OCI-LY1 (cell line): ENCODE measurements around the gene KIF18A.

Experiments used
- H2AFZ ChIP-seq: fragments of 200-600 bp; sonication (generic), shearing (Covaris generic); 2 replicates; pipeline ENCODE4 v1.6.0; 2014; ENCODE audit warnings: antibody characterized with exemption, mild to moderate bottlenecking, low read length
- H3F3A ChIP-seq: fragments of 200-600 bp; sonication (generic), shearing (Covaris generic); 2 replicates; pipeline ENCODE4 v1.6.0; 2014; ENCODE audit warnings: mild to moderate bottlenecking, antibody characterized with exemption, low read length, moderate library complexity; ENCODE audit not compliant: insufficient read depth
- H3K27ac ChIP-seq: fragments of 200-600 bp; sonication (generic); 2 replicates; pipeline ENCODE4 v1.5.1; 2014; ENCODE audit warnings: low read length, mixed run types, mild to moderate bottlenecking, low read depth; ENCODE audit not compliant: poor library complexity, severe bottlenecking
- H3K27me3 ChIP-seq: fragments of 200-600 bp; sonication (generic); 2 replicates; pipeline ENCODE4 v1.6.0; 2014; ENCODE audit warnings: antibody characterized with exemption, mild to moderate bottlenecking, low read length, moderate library complexity; ENCODE audit not compliant: insufficient read depth
- H3K36me3 ChIP-seq: fragments of 200-600 bp; sonication (generic); 2 replicates; pipeline ENCODE4 v1.6.1; 2014; ENCODE audit warnings: mild to moderate bottlenecking, antibody characterized with exemption, low read length, moderate library complexity, mixed read lengths; ENCODE audit not compliant: insufficient read depth
- H3K4me1 ChIP-seq: fragments of 200-600 bp; sonication (generic); 2 replicates; pipeline ENCODE4 v1.5.1; 2014; ENCODE audit warnings: mild to moderate bottlenecking, low read length, moderate library complexity; ENCODE audit not compliant: insufficient read depth, severe bottlenecking
- H3K4me2 ChIP-seq: fragments of 200-600 bp; sonication (generic), shearing (Covaris generic); 2 replicates; pipeline ENCODE4 v1.6.1; 2014; ENCODE audit warnings: low read length
- H3K4me3 ChIP-seq: fragments of 200-600 bp; sonication (generic); 2 replicates; pipeline ENCODE4 v1.5.1; 2014; ENCODE audit warnings: low read length, low read depth, mild to moderate bottlenecking, mixed read lengths; ENCODE audit not compliant: poor library complexity, severe bottlenecking
- H3K79me2 ChIP-seq: fragments of 200-600 bp; shearing (Covaris generic); 2 replicates; pipeline ENCODE4 v1.6.1; 2016; ENCODE audit warnings: mixed run types, low read length, mixed read lengths; ENCODE audit not compliant: insufficient read depth
- H3K9ac ChIP-seq: fragments of 200-600 bp; sonication (generic), shearing (Covaris generic); 2 replicates; pipeline ENCODE4 v1.6.1; 2014; ENCODE audit warnings: mild to moderate bottlenecking, low read length, mixed read lengths
- H3K9me2 ChIP-seq: fragments of 200-600 bp; sonication (generic), shearing (Covaris generic); 2 replicates; pipeline ENCODE4 v1.6.1; 2014; ENCODE audit warnings: low read depth, mild to moderate bottlenecking, low read length, mixed read lengths
- H3K9me3 ChIP-seq: fragments of 200-600 bp; shearing (Covaris generic); 2 replicates; pipeline ENCODE4 v1.6.1; 2014; ENCODE audit warnings: low read length, mixed read lengths
- H4K20me1 ChIP-seq: fragments of 200-600 bp; sonication (generic), shearing (Covaris generic); 2 replicates; pipeline ENCODE4 v1.6.0; 2016; ENCODE audit warnings: mild to moderate bottlenecking, low read length; ENCODE audit not compliant: insufficient read depth
- CTCF ChIP-seq: fragments of 200-600 bp; sonication (generic), shearing (Covaris generic); IDR thresholded peaks from 2 replicates; pipeline ENCODE4 v1.5.1; 2017; ENCODE audit warnings: mild to moderate bottlenecking, antibody characterized with exemption, low read length, moderate library complexity, mixed read lengths
- EZH2 ChIP-seq: fragments of 200-600 bp; sonication (generic), shearing (Covaris generic); IDR thresholded peaks from 2 replicates; pipeline ENCODE4 v1.8.0; 2017; ENCODE audit warnings: borderline replicate concordance, mixed run types, mild to moderate bottlenecking, antibody characterized with exemption, low read length, moderate library complexity, mixed read lengths

KIF18A gene

GRCh38 chr11:27972522-27973170 is 135.3 kb downstream of the KIF18A start:
- no peaks in the 10 kb centered on the region for H3K4me1 ChIP-seq
- no peaks in the 10 kb centered on the region for H3K9me3 ChIP-seq
- H3K27ac ChIP-seq: no peak overlapping the region
- H3K4me3 ChIP-seq: no peak overlapping the region
- TF ChIP-seq CTCF (no peak), EZH2 (no peak)
- H3K9me2 ChIP-seq: no peaks in the 10 kb centered on the region
- no peaks in the 10 kb centered on the region for H3K27me3 ChIP-seq
- no peak overlapping the region for H2AFZ ChIP-seq
- H3K4me2 ChIP-seq: no peak overlapping the region
- no peak overlapping the region for H3K9ac ChIP-seq
- no peaks in the 10 kb centered on the region for H4K20me1 ChIP-seq
- H3K36me3 ChIP-seq: no peaks in the 10 kb centered on the region
- H3F3A ChIP-seq: no peaks in the 10 kb centered on the region
- H3K79me2 ChIP-seq: no peaks in the 10 kb centered on the region

GRCh38 chr11:27971171-27971570 is 136.8 kb downstream of the KIF18A start:
- H3K4me2 ChIP-seq: no peak overlapping the region
- no peak overlapping the region for H3K9ac ChIP-seq
- H3K36me3 ChIP-seq: no peaks in the 10 kb centered on the region
- H3K4me3 ChIP-seq: no peak overlapping the region
- H3K79me2 ChIP-seq: no peaks in the 10 kb centered on the region
- H3K27ac ChIP-seq: no peak overlapping the region
- H3F3A ChIP-seq: no peaks in the 10 kb centered on the region
- H3K9me2 ChIP-seq: no peaks in the 10 kb centered on the region
- no peaks in the 10 kb centered on the region for H3K9me3 ChIP-seq
- no peak overlapping the region for H2AFZ ChIP-seq
- no peaks in the 10 kb centered on the region for H3K4me1 ChIP-seq
- H3K27me3 ChIP-seq: no peaks in the 10 kb centered on the region
- H4K20me1 ChIP-seq: no peaks in the 10 kb centered on the region
- no peak for TF ChIP-seq CTCF
- no peak for TF ChIP-seq EZH2
